PC-3 (cell line): Measurements from ENCODE around the gene FGR.

Source experiments
- CTCF ChIP-seq: fragments of 300-600 bp; sonication (generic); conservative IDR thresholded peaks from 2 replicates; pipeline ENCODE4 v1.5.1; 2017; ENCODE audit warnings: antibody characterized with exemption, low read depth, mild to moderate bottlenecking, low read length
- EZH2 ChIP-seq: fragments of 300-600 bp; sonication (generic); IDR thresholded peaks from one replicate; pipeline ENCODE4 v1.6.1; 2017; ENCODE audit warnings: antibody characterized with exemption, mild to moderate bottlenecking, low read length; ENCODE audit not compliant: unreplicated experiment

DNA sequence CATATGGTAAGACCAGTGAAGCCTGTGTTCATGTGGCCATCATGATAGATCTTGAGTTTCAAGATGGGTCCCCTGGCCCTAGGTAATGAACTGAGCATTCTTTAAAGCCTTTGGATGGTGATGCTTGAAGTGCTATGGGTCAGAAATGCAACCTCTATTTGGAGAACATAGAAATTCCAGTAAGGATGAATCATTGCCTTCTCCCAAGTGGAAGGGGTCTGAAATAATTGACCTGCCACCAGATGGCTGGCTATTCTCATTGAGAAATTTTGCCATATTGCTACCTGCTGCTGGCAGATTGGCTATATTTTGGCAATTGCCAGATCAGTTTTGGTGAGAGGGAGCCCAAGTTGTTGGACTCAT lies 37.7 kb upstream of the FGR start:
- TF ChIP-seq CTCF (no peak), EZH2 (no peak)
